B cell (primary cell): ENCODE measurements around the gene MTG2. TPM values are rescaled to one million over a fixed set of nuclear protein-coding genes. Genes with fewer than 3 reads are reported as not detected.

Experiments
- ATAC-seq: fragments of 200-7000 bp; cut with Tn5 transposase; one replicate; pipeline ENCODE4 v1.10.0; 2021; ENCODE audit warnings: low read depth, mild to moderate bottlenecking, moderate number of reproducible peaks, moderate library complexity
- CTCF ChIA-PET: fragments of 350-600 bp; sonication (Branson Sonifier 250); formaldehyde crosslinking; loops from one replicate; lab custom pipeline; 2021; ENCODE audit warnings: antibody characterized with exemption, inconsistent platforms; lab: Charles Lee
- POLR2A ChIA-PET: fragments of 350-600 bp; sonication (Branson Sonifier 250); formaldehyde crosslinking; loops from one replicate; lab custom pipeline; 2021; ENCODE audit warnings: antibody characterized with exemption; lab: Charles Lee
- DNase-seq: peaks from one replicate; pipeline ENCODE4 v3.0.0; 2013
- H2AFZ ChIP-seq: 2 replicates; pipeline ENCODE4 v1.6.1; 2012; ENCODE audit warnings: mild to moderate bottlenecking, low read depth, low read length; ENCODE audit not compliant: insufficient read depth, poor library complexity, severe bottlenecking
- H3K27ac ChIP-seq, 2 donors: 1 replicate in 1 of 2; 2 replicates in 1 of 2; pipeline ENCODE4 v1.5.1; 2012 to 2013; ENCODE audit warnings: low read length in 2 of 2, mild to moderate bottlenecking in 2 of 2, moderate library complexity in 1 of 2
- H3K27me3 ChIP-seq, 4 experiments: fragments of 200-600 bp in 1 of 4; sonication (generic) in 1 of 4; replicated peaks in 1 of 4; 1 replicate in 2 of 4; 2 replicates in 2 of 4; pipeline versions ENCODE4 v1.6.1 to v1.7.0; 2013 to 2016; ENCODE audit warnings: low read length in 3 of 4, mild to moderate bottlenecking in 2 of 4, mixed read lengths in 1 of 4, moderate library complexity in 1 of 4; ENCODE audit not compliant: insufficient read depth in 4 of 4, control insufficient read depth in 3 of 4; ENCODE audit errors: control extremely low read depth in 1 of 4
- H3K36me3 ChIP-seq, 2 experiments: replicated peaks in 1 of 2; 1 replicate in 1 of 2; 2 replicates in 1 of 2; pipeline versions ENCODE4 v1.6.1 to v1.7.1; 2013; ENCODE audit warnings: low read length in 1 of 2; ENCODE audit not compliant: insufficient read depth in 2 of 2, control insufficient read depth in 1 of 2; ENCODE audit errors: control extremely low read depth in 1 of 2, extremely low read depth in 1 of 2
- H3K4me1 ChIP-seq, 2 donors: fragments of 200-600 bp in 1 of 2; sonication (generic) in 1 of 2; 1 replicate in 1 of 2; 2 replicates in 1 of 2; pipeline versions ENCODE4 v1.5.1 to v1.6.1; 2013 to 2017; ENCODE audit warnings: low read length in 2 of 2; ENCODE audit not compliant: control insufficient read depth in 2 of 2, insufficient read depth in 2 of 2
- H3K4me2 ChIP-seq: replicated peaks from 2 replicates; pipeline ENCODE3; 2012; ENCODE audit warnings: mild to moderate bottlenecking, low read depth, low read length; ENCODE audit not compliant: poor library complexity, severe bottlenecking
- H3K4me3 ChIP-seq, 5 experiments: fragments of 200-600 bp in 1 of 5; sonication (generic) in 1 of 5; 1 replicate in 3 of 5; 2 replicates in 2 of 5; pipeline versions ENCODE4 v1.5.1 to v1.7.0; 2011 to 2016; ENCODE audit warnings: low read length in 4 of 5, mild to moderate bottlenecking in 4 of 5, low read depth in 2 of 5, control low read depth in 1 of 5, moderate library complexity in 1 of 5; ENCODE audit not compliant: insufficient read depth in 1 of 5; ENCODE audit errors: control extremely low read depth in 1 of 5, extremely low read depth in 1 of 5
- H3K79me2 ChIP-seq: fragments of 200-600 bp; sonication (generic); one replicate; pipeline ENCODE4 v1.6.0; 2016; ENCODE audit warnings: low read length; ENCODE audit not compliant: control insufficient read depth, insufficient read depth
- H3K9ac ChIP-seq: fragments of 200-600 bp; sonication (generic); 2 replicates; pipeline ENCODE4 v1.6.1; 2017; ENCODE audit warnings: mild to moderate bottlenecking, low read length, moderate library complexity
- H3K9me3 ChIP-seq, 3 donors: one replicate each; pipeline versions ENCODE4 v1.6.1 to v1.7.1; 2013; ENCODE audit warnings: low read length in 2 of 3; ENCODE audit not compliant: control insufficient read depth in 2 of 3, insufficient read depth in 1 of 3; ENCODE audit errors: control extremely low read depth in 1 of 3
- H4K20me1 ChIP-seq: 2 replicates; pipeline ENCODE4 v1.6.0; 2012; ENCODE audit warnings: mild to moderate bottlenecking, low read length; ENCODE audit not compliant: insufficient read depth, control insufficient read depth, poor library complexity, severe bottlenecking
- H3K27ac Mint-ChIP-seq: one replicate; pipeline ENCODE4 v1.8.0; 2021; ENCODE audit warnings: mixed read lengths
- H3K27me3 Mint-ChIP-seq: one replicate; pipeline ENCODE4 v1.8.0; 2021; ENCODE audit warnings: mixed read lengths
- H3K4me1 Mint-ChIP-seq: one replicate; pipeline ENCODE4 v1.8.0; 2021; ENCODE audit warnings: mixed read lengths
- H3K4me3 Mint-ChIP-seq: one replicate; pipeline ENCODE4 v1.8.0; 2021; ENCODE audit warnings: mixed read lengths
- H3K9me3 Mint-ChIP-seq: one replicate; pipeline ENCODE4 v1.8.0; 2022; ENCODE audit warnings: mixed read lengths; ENCODE audit not compliant: insufficient read depth
- CTCF ChIP-seq: fragments of 200-600 bp; IDR thresholded peaks from one replicate; pipeline ENCODE4 v1.8.0; 2022; ENCODE audit warnings: antibody characterized with exemption, mild to moderate bottlenecking
- EZH2 ChIP-seq: IDR thresholded peaks from 2 replicates; pipeline ENCODE4 v1.6.1; 2012; ENCODE audit warnings: borderline replicate concordance, low read depth, mild to moderate bottlenecking, moderate library complexity, low read length; ENCODE audit not compliant: insufficient read depth, poor library complexity, severe bottlenecking
- WGBS: methylation state at CpG from one replicate; pipeline ENCODE4 v1.1.5; 2013; ENCODE audit warnings: missing lambda C conversion rate; ENCODE audit not compliant: insufficient coverage; 5-methylcytosine and 5-hydroxymethylcytosine counted together
- intact Hi-C: fragments of 100-400 bp; cut with micrococcal nuclease; formaldehyde crosslinking; loops from one replicate; pipeline ENCODE4 v1.10.0; 2022
- polyA plus RNA-seq: library from polyadenylated mRNA; depleted of rRNA; stranded (reverse); fragments of >200 nt; gene quantifications from 2 replicates; pipeline ENCODE4 v1.2.3, GENCODE V29; 2012
- total RNA-seq, 2 donors: library from RNA; stranded (reverse); fragments of 120-200 nt in 1 of 2; gene quantifications; 1 replicate in 1 of 2; 2 replicates in 1 of 2; pipeline versions ENCODE4 v1.2.3 to v1.2.4, GENCODE V29; 2013 to 2022

MTG2 gene
- total and polyA plus RNA-seq, 2 donors (not counting 1 experiment from before 2014, with no cell fraction given) = 29.6 to 48.4 TPM

DNA sequence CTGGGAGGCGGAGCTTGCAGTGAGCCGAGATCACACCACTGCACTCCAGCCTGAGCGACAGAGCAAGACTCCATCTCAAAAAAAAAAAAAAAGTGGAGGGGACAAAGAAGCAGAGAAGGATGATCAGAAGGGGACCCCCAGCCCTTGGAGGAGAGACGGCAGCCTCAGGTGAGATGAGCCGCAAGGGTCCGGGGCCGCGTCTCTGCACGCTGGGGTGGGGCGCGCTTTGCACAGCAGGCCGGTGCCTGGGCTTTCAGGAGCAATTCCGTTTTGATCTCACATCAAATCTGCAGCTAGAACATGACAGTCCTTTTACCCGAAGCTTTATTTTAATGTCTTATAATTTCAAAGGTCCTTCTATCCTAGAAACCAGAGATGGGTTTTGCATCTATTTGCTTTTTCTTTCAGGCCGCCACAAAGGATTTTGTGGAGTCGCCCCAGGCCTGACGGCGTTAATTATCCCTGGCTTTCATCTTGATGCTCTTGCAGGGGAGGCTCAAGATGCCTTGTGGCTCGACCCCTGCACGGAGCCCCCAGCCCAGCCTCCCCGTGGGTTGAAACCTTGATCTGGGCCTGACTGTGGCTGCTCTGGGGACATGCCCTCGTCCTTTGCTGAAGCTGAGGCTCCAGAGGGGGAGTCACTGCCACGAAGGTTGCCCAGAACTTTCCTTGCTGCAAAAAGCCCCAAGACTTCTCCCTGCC lies 20.0 kb downstream of the MTG2 start:
- no peaks in the 10 kb centered on the region for H3K9me3 Mint-ChIP-seq
- peaks cover 32% of the 10 kb centered on the region for H3K4me1 Mint-ChIP-seq
- H3K27me3 Mint-ChIP-seq = no peaks in the 10 kb centered on the region
- H3K36me3 ChIP-seq = peaks cover 0 to 18% of the 10 kb centered on the region in 2 experiments
- no peaks in the 10 kb centered on the region for H3K27me3 ChIP-seq
- peaks cover 24 to 28% of the 10 kb centered on the region in 2 donors for H3K4me1 ChIP-seq
- no peaks in the 10 kb centered on the region for H3K9me3 ChIP-seq
- peaks cover 5% of the 10 kb centered on the region for H4K20me1 ChIP-seq
- ChIA-PET POLR2A (no interaction called here), CTCF (no interaction called here)
- H3K4me3 ChIP-seq = no peak overlapping the region
- H2AFZ ChIP-seq = no peak overlapping the region
- H3K27ac ChIP-seq = no peak overlapping the region
- no peak overlapping the region for H3K4me2 ChIP-seq
- no peak overlapping the region for H3K9ac ChIP-seq
- H3K79me2 ChIP-seq = peaks cover 3% of the 10 kb centered on the region
- TF ChIP-seq EZH2 (no peak), CTCF (no peak)
- H3K4me3 Mint-ChIP-seq = peak overlapping the region; percentile 7
- H3K27ac Mint-ChIP-seq = no peak overlapping the region
- intact Hi-C loops = no loop called here
- WGBS = 85% methylated on average over 15 of the region's 23 CpGs
- ATAC-seq = no peak
- DNase-seq = no peak

DNA sequence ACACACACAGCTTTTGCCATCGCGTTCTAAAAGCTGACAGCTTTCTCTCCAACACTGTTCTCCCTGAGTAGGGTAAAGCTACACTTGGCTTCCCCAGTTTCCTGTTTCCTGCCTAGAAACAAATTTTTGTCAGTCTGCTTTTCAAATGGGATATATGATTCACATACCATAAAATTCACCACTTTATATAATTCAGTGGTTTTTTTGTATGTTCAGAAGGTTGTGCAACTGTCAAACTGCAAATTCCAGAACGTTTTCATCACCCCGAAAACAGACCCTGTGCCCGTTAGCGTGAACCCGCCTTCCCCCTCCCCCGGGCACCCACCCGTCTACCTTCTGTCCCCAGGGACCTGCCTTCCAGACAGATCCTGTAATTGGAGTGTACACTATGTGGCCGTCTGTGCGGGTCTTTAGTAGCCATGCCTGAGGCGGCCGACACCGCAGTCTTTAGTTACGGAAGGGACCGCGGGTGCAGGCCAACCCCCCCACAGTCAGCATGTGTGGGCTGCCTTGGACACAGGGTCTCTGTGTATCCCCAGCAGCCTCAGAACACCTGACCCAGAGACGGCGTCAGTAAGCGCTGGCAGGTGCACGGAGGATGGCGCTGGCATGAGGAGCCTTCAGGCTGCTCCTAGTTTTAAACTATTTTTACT lies 20.7 kb downstream of the MTG2 start:
- DNase-seq = no peak
- Histone ChIP-seq H3K36me3 (peaks cover 0 to 12% of the 10 kb centered on the region in 2 experiments), H3K4me2 (no peak overlapping the region), H4K20me1 (peaks cover 5% of the 10 kb centered on the region), H3K27ac (no peak overlapping the region), H3K27me3 (no peaks in the 10 kb centered on the region), H3K9me3 (no peaks in the 10 kb centered on the region), H2AFZ (no peak overlapping the region), H3K79me2 (peaks cover 3% of the 10 kb centered on the region), H3K4me3 (no peak overlapping the region), H3K9ac (no peak overlapping the region), H3K4me1 (peaks cover 24 to 28% of the 10 kb centered on the region in 2 donors)
- H3K27ac Mint-ChIP-seq = no peak overlapping the region
- ATAC-seq = no peak
- 69% methylated on average over 14 of the region's 22 CpGs for WGBS
- no peaks in the 10 kb centered on the region for H3K27me3 Mint-ChIP-seq
- CTCF ChIA-PET = no interaction called here
- peaks cover 32% of the 10 kb centered on the region for H3K4me1 Mint-ChIP-seq
- POLR2A ChIA-PET = no interaction called here
- H3K9me3 Mint-ChIP-seq = no peaks in the 10 kb centered on the region
- intact Hi-C loops = no loop called here
- no peak for TF ChIP-seq EZH2
- no peak for TF ChIP-seq CTCF
- H3K4me3 Mint-ChIP-seq = peak overlapping the region; percentile 7
